Measurements from ENCODE around the gene LRTM2. TPM values are rescaled to one million over a fixed set of nuclear protein-coding genes. Genes with fewer than 3 reads are reported as not detected.

LRTM2 gene
- polyA plus RNA-seq, 1 donor (not counting 4 experiments of a cell fraction or from before 2014, with no cell fraction given) = not detected

- no peaks in the 10 kb centered on the region for H4K20me1 ChIP-seq (ENCODE audit: control insufficient read depth, extremely low read depth, insufficient read depth, low read length)
- H3K9ac ChIP-seq (ENCODE audit: control insufficient read depth, extremely low read depth, insufficient read depth, low read length) = no peak overlapping the region
- DNase-seq (ENCODE audit: low read depth, low spot score) (no peak), FAIRE-seq (no peak)
- H3K9me1 ChIP-seq (ENCODE audit: control insufficient read depth, extremely low read depth, insufficient read depth, low read length) = no peaks in the 10 kb centered on the region
- no peaks in the 10 kb centered on the region for H3K9me3 ChIP-seq (ENCODE audit: control insufficient read depth, low read depth, low read length)
- H3K4me3 ChIP-seq (ENCODE audit: control insufficient read depth in 2 of 3, extremely low read depth in 1 of 3, insufficient read depth in 2 of 3, low read depth in 1 of 3, low read length in 3 of 3) = no peak overlapping the region
- H3K27me3 ChIP-seq (ENCODE audit: control insufficient read depth, extremely low read depth, insufficient read depth, low read length) = no peaks in the 10 kb centered on the region
- no peak overlapping the region for H3K27ac ChIP-seq (ENCODE audit: control insufficient read depth, insufficient read depth, low read length)
- H2AFZ ChIP-seq (ENCODE audit: control insufficient read depth, low read length) = no peak overlapping the region
- H3K4me2 ChIP-seq (ENCODE audit: control insufficient read depth, extremely low read depth, insufficient read depth, low read depth, low read length) = no peak overlapping the region
- H3K79me2 ChIP-seq (ENCODE audit: control insufficient read depth, insufficient read depth, low read length) = peaks cover 1% of the 10 kb centered on the region
- TF ChIP-seq EZH2 (IDR thresholded peaks at IDR 0.05; ENCODE audit: low read length) = no peak
- TF ChIP-seq, protein P1, sequence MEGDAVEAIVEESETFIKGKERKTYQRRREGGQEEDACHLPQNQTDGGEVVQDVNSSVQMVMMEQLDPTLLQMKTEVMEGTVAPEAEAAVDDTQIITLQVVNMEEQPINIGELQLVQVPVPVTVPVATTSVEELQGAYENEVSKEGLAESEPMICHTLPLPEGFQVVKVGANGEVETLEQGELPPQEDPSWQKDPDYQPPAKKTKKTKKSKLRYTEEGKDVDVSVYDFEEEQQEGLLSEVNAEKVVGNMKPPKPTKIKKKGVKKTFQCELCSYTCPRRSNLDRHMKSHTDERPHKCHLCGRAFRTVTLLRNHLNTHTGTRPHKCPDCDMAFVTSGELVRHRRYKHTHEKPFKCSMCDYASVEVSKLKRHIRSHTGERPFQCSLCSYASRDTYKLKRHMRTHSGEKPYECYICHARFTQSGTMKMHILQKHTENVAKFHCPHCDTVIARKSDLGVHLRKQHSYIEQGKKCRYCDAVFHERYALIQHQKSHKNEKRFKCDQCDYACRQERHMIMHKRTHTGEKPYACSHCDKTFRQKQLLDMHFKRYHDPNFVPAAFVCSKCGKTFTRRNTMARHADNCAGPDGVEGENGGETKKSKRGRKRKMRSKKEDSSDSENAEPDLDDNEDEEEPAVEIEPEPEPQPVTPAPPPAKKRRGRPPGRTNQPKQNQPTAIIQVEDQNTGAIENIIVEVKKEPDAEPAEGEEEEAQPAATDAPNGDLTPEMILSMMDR (optimal IDR thresholded peaks at IDR 0.05 in 1 of 3, IDR thresholded peaks at IDR 0.05 in 1 of 3, conservative IDR thresholded peaks at IDR 0.05 in 1 of 3; ENCODE audit: extremely low read depth in 1 of 3, insufficient read depth in 2 of 3, low read length in 3 of 3) = no peak
- peaks cover 13 to 33% of the 10 kb centered on the region in 2 experiments for H3K36me3 ChIP-seq (ENCODE audit: control insufficient read depth in 2 of 2, extremely low read depth in 1 of 2, insufficient read depth in 2 of 2, low read length in 2 of 2)
- H3K4me1 ChIP-seq (ENCODE audit: control insufficient read depth, extremely low read depth, insufficient read depth, low read length) = peaks cover 15% of the 10 kb centered on the region
- dilution Hi-C loops (cut with MboI; ENCODE audit: extremely low pct_ligation_motif_present, low sequenced_read_pairs) = no loop called here
Measured at GRCh38 chr12:1781772-1782171, 38.6 kb upstream of the LRTM2 start.

GRCh38 chr12:1782215-1782614, 38.1 kb upstream of the LRTM2 start:
- dilution Hi-C loops (cut with MboI; ENCODE audit: extremely low pct_ligation_motif_present, low sequenced_read_pairs) = no loop called here
- Histone ChIP-seq H3K27me3 (ENCODE audit: control insufficient read depth, extremely low read depth, insufficient read depth, low read length) (no peaks in the 10 kb centered on the region), H3K27ac (ENCODE audit: control insufficient read depth, insufficient read depth, low read length) (no peak overlapping the region), H4K20me1 (ENCODE audit: control insufficient read depth, extremely low read depth, insufficient read depth, low read length) (no peaks in the 10 kb centered on the region), H3K4me2 (ENCODE audit: control insufficient read depth, extremely low read depth, insufficient read depth, low read depth, low read length) (no peak overlapping the region), H3K4me1 (ENCODE audit: control insufficient read depth, extremely low read depth, insufficient read depth, low read length) (peaks cover 11% of the 10 kb centered on the region), H3K9ac (ENCODE audit: control insufficient read depth, extremely low read depth, insufficient read depth, low read length) (no peak overlapping the region), H2AFZ (ENCODE audit: control insufficient read depth, low read length) (no peak overlapping the region), H3K79me2 (ENCODE audit: control insufficient read depth, insufficient read depth, low read length) (peaks cover 1% of the 10 kb centered on the region), H3K9me3 (ENCODE audit: control insufficient read depth, low read depth, low read length) (no peaks in the 10 kb centered on the region), H3K4me3 (ENCODE audit: control insufficient read depth in 2 of 3, extremely low read depth in 1 of 3, insufficient read depth in 2 of 3, low read depth in 1 of 3, low read length in 3 of 3) (no peak overlapping the region), H3K36me3 (ENCODE audit: control insufficient read depth in 2 of 2, extremely low read depth in 1 of 2, insufficient read depth in 2 of 2, low read length in 2 of 2) (peaks cover 13 to 34% of the 10 kb centered on the region in 2 experiments), H3K9me1 (ENCODE audit: control insufficient read depth, extremely low read depth, insufficient read depth, low read length) (no peaks in the 10 kb centered on the region)
- FAIRE-seq = no peak
- TF ChIP-seq, protein P1 (optimal IDR thresholded peaks at IDR 0.05 in 1 of 3, IDR thresholded peaks at IDR 0.05 in 1 of 3, conservative IDR thresholded peaks at IDR 0.05 in 1 of 3; ENCODE audit: extremely low read depth in 1 of 3, insufficient read depth in 2 of 3, low read length in 3 of 3) = no peak
- no peak for TF ChIP-seq EZH2 (IDR thresholded peaks at IDR 0.05; ENCODE audit: low read length)
- no peak for DNase-seq (ENCODE audit: low read depth, low spot score)
